MCF 10A (cell line): ENCODE data around the gene CHD3. TPM values are rescaled to one million over a fixed set of nuclear protein-coding genes. Genes with fewer than 3 reads are reported as not detected.

ENCODE experiments used
- BruUV-seq: library from RNA; stranded (reverse); fragments of 400-500 nt; replicated peaks from 2 replicates; lab custom pipeline; 2021; lab: Mats Ljungman, UMichigan
- CTCF ChIA-PET: fragments of 300-600 bp; sonication (Branson Sonifier 250); formaldehyde crosslinking; extraction: SDS; loops from one replicate; lab custom pipeline; 2021; ENCODE audit warnings: antibody characterized with exemption, inconsistent platforms; lab: Yijun Ruan, JAX
- POLR2A ChIA-PET: fragments of 300-600, 350-650 bp; sonication (Branson Sonifier 250); formaldehyde crosslinking; extraction: SDS; loops from one replicate; lab custom pipeline; 2020; ENCODE audit warnings: antibody characterized with exemption, inconsistent platforms; lab: Yijun Ruan, JAX
- DNase-seq: peaks from one replicate; pipeline ENCODE4 v3.0.0-alpha.2; 2018; ENCODE audit not compliant: unreplicated experiment
- H3K27ac Mint-ChIP-seq: one replicate; pipeline ENCODE4 v1.8.0; 2022; ENCODE audit warnings: mild to moderate bottlenecking, low read depth, mixed read lengths; ENCODE audit not compliant: unreplicated experiment
- H3K27me3 Mint-ChIP-seq: one replicate; pipeline ENCODE4 v1.8.0; 2022; ENCODE audit warnings: mixed read lengths; ENCODE audit not compliant: insufficient read depth, unreplicated experiment
- H3K36me3 Mint-ChIP-seq: one replicate; pipeline ENCODE4 v1.8.0; 2022; ENCODE audit warnings: mild to moderate bottlenecking, moderate library complexity, mixed read lengths; ENCODE audit not compliant: insufficient read depth, unreplicated experiment
- H3K4me1 Mint-ChIP-seq: one replicate; pipeline ENCODE4 v1.8.0; 2022; ENCODE audit warnings: mixed read lengths; ENCODE audit not compliant: insufficient read depth, unreplicated experiment
- H3K4me3 Mint-ChIP-seq: one replicate; pipeline ENCODE4 v1.8.0; 2022; ENCODE audit warnings: mild to moderate bottlenecking, moderate library complexity, mixed read lengths; ENCODE audit not compliant: unreplicated experiment
- H3K9me3 Mint-ChIP-seq: one replicate; pipeline ENCODE4 v1.8.0; 2022; ENCODE audit warnings: mixed read lengths; ENCODE audit not compliant: unreplicated experiment
- CTCF ChIP-seq: fragments of 200-600 bp; IDR thresholded peaks from one replicate; pipeline ENCODE4 v1.8.0; 2022; ENCODE audit warnings: antibody characterized with exemption, mild to moderate bottlenecking; ENCODE audit not compliant: unreplicated experiment
- intact Hi-C: fragments of 100-400 bp; cut with micrococcal nuclease; formaldehyde crosslinking; loops from 2 replicates; pipeline ENCODE4 v1.14.1; 2022
- total RNA-seq: library from RNA; stranded (reverse); gene quantifications from 2 replicates; pipeline ENCODE4 v1.2.3, GENCODE V29; 2022

Gene CHD3
- total RNA-seq, 1 experiment from 2014 or later, result 87.1 TPM

GRCh38 chr17:7915179-7915610, 26.6 kb downstream of the CHD3 start:
- peak; percentile 52 for DNase-seq
- H3K36me3 Mint-ChIP-seq, result peaks cover 36% of the 10 kb centered on the region
- BruUV-seq, result no TSS peak
- H3K27me3 Mint-ChIP-seq, result no peaks in the 10 kb centered on the region
- peak overlapping the region; percentile 93 for H3K4me3 Mint-ChIP-seq
- H3K4me1 Mint-ChIP-seq, result peaks cover 26% of the 10 kb centered on the region
- H3K27ac Mint-ChIP-seq, result peak overlapping the region; percentile 95
- ChIA-PET CTCF (interaction anchor here (0.6 to 9.4 kb wide), 5 partner anchors 17 to 384 kb away, joined by 3 to 145 read pairs (median 4); partner anchors contain the start of genes CNTROB and TRAPPC1), POLR2A (interaction anchor here (0.6 to 6.3 kb wide), 27 partner anchors 9 to 478 kb away, joined by 3 to 103 read pairs (median 5); partner anchors contain the start of genes CHD3, CNTROB, TP53 and TRAPPC1)
- intact Hi-C loops, result loop anchor here (1.0 kb wide), 1 partner anchor 17 kb away; the partner anchor contains the start of gene CNTROB
- TF ChIP-seq CTCF, result no peak
- H3K9me3 Mint-ChIP-seq, result no peaks in the 10 kb centered on the region

GRCh38 chr17:7915611-7916384, 27.2 kb downstream of the CHD3 start, which contains the start of gene RNF227:
Gene RNF227 (minus strand): TSS chr17:7916289. CDS start chr17:7916195, 94 bp downstream.
- Mint-ChIP-seq H3K27ac (peak within 1 kb of the TSS; percentile 95), H3K36me3 (peaks cover 30% of the 10 kb centered on the region), H3K4me1 (peaks cover 26% of the 10 kb centered on the region), H3K4me3 (peak within 1 kb of the TSS; percentile 93), H3K9me3 (no peaks in the 10 kb centered on the region), H3K27me3 (no peaks in the 10 kb centered on the region)
- peak; percentile 97 for DNase-seq
- ChIA-PET POLR2A (interaction anchor here (0.6 to 6.3 kb wide), 39 partner anchors 9 to 673 kb away, joined by 3 to 103 read pairs (median 5); partner anchors contain the start of genes CHD3, CNTROB, CTC1 and NAA38), CTCF (interaction anchor here (0.6 to 9.4 kb wide), 9 partner anchors 17 to 384 kb away, joined by 3 to 145 read pairs (median 3); partner anchors contain the start of genes CNTROB, NAA38 and TRAPPC1)
- TF ChIP-seq CTCF, result no peak
- intact Hi-C loops, result loop anchor here (1.0 kb wide), 1 partner anchor 17 kb away; the partner anchor contains the start of gene CNTROB
- BruUV-seq, result no TSS peak

- Mint-ChIP-seq H3K36me3 (peaks cover 25% of the 10 kb centered on the region), H3K27me3 (no peaks in the 10 kb centered on the region), H3K4me1 (peaks cover 26% of the 10 kb centered on the region), H3K4me3 (peak overlapping the region; percentile 93), H3K9me3 (no peaks in the 10 kb centered on the region), H3K27ac (peak overlapping the region; percentile 95)
- ChIA-PET POLR2A (interaction anchor here (0.6 to 6.3 kb wide), 29 partner anchors 10 to 673 kb away, joined by 3 to 103 read pairs (median 5); partner anchors contain the start of genes CNTROB, CTC1, NAA38 and PFAS), CTCF (interaction anchor here (0.6 to 9.4 kb wide), 5 partner anchors 59 to 141 kb away, joined by 3 to 145 read pairs (median 4); partner anchors contain the start of gene NAA38)
- no peak for DNase-seq
- intact Hi-C loops, result no loop called here
- TF ChIP-seq CTCF, result no peak
- TSS peak; percentile 34 for BruUV-seq
Observed at GRCh38 chr17:7916385-7916682, 27.7 kb downstream of the CHD3 start.

GRCh38 chr17:7916808-7917207, 28.2 kb downstream of the CHD3 start:
- Mint-ChIP-seq H3K27ac (peak overlapping the region; percentile 95), H3K36me3 (peaks cover 21% of the 10 kb centered on the region), H3K4me3 (peak overlapping the region; percentile 93), H3K4me1 (peaks cover 26% of the 10 kb centered on the region), H3K27me3 (no peaks in the 10 kb centered on the region), H3K9me3 (no peaks in the 10 kb centered on the region)
- CTCF ChIA-PET, result interaction anchor here (0.9 to 9.4 kb wide), 5 partner anchors 46 to 139 kb away, joined by 3 to 145 read pairs (median 4); no protein-coding TSS in a partner anchor
- intact Hi-C loops, result no loop called here
- no TSS peak for BruUV-seq
- POLR2A ChIA-PET, result interaction anchor here (1.1 to 6.3 kb wide), 9 partner anchors 10 to 331 kb away, joined by 4 to 103 read pairs (median 9); partner anchors contain the start of genes CNTROB, CTC1, NAA38 and TP53
- TF ChIP-seq CTCF, result no peak
- DNase-seq, result peak; percentile 17
